ENCODE measurements around the gene BRAP. TPM values are rescaled to one million over a fixed set of nuclear protein-coding genes. Genes with fewer than 3 reads are reported as not detected.

The BRAP gene
- total and polyA plus RNA-seq, 10 of the 15 experiments (the other 5 are each of a cell fraction or from before 2014, with no cell fraction given): 2.3 to 28.2 (median 17.8) TPM

DNA sequence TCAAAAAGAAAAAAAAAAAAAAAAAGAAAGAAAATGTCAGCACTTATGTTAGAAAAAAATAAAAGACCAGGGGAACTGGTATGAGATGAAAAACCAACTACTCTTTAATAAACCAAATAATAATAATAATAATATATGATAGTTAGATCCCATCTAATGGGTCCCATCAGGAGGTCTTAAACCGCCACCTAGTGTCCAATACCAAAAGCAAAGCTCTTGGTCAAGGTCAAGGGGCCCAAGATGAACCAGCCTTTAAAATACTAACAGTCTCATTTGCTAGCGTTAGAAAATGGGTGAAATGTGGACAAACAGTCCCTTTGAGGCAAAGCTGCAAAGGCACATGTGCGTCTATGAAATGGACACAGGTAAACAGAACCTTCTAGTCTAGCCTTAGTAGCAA, 12.3 kb downstream of the BRAP start:
- DNase-seq (ENCODE audit: low read depth, low spot score) (no peak), ATAC-seq (peak; percentile 52; the same call in 1 of the 3 replicates), FAIRE-seq (no peak)
- SMC1A ChIA-PET (ENCODE audit: uncharacterized antibody, unreplicated experiment): interaction anchor here (0.6 to 1.6 kb wide), 4 partner anchors 11 to 249 kb away, joined by 3 to 4 read pairs (median 4); no protein-coding TSS in a partner anchor
- in situ Hi-C loops (cut with MboI): no loop called here
- no peak overlapping the region for H3K4me2 ChIP-seq (ENCODE audit: control insufficient read depth, insufficient read depth)
- POLR2A ChIA-PET: interaction anchor here (0.9 kb wide), 1 partner anchor 13 kb away, joined by 4 read pairs; the partner anchor contains the start of genes ACAD10 and BRAP
- no peak overlapping the region for H3K9ac ChIP-seq (ENCODE audit: control insufficient read depth, insufficient read depth, low read length)
- H3K36me3 ChIP-seq (ENCODE audit: control insufficient read depth in 2 of 2, insufficient read depth in 2 of 2, low read length in 1 of 2): peaks cover 4 to 23% of the 10 kb centered on the region in 2 experiments; a peak in 3 of 4 replicates
- H3K4me1 ChIP-seq (ENCODE audit: control insufficient read depth, insufficient read depth, low read length): no peaks in the 10 kb centered on the region
- H2AFZ ChIP-seq (ENCODE audit: control insufficient read depth, low read depth, low read length): no peak overlapping the region
- H3K27ac ChIP-seq (ENCODE audit: control insufficient read depth, insufficient read depth): no peak overlapping the region
- no peaks in the 10 kb centered on the region for H3K9me3 ChIP-seq (replicated peaks; ENCODE audit: control insufficient read depth, insufficient read depth, low read length)
- H3K27me3 ChIP-seq (replicated peaks in 1 of 2; ENCODE audit: control insufficient read depth in 2 of 2, insufficient read depth in 2 of 2, low read length in 1 of 2): no peaks in the 10 kb centered on the region
- intact Hi-C loops (cut with micrococcal nuclease; ENCODE audit: unreplicated experiment): loop anchor here (10.0 kb wide), 2 partner anchors 129 to 339 kb away; no protein-coding TSS in a partner anchor
- H3K79me2 ChIP-seq (ENCODE audit: control insufficient read depth, insufficient read depth, low read length): no peaks in the 10 kb centered on the region
- RAD21 ChIA-PET (ENCODE audit: unreplicated experiment): interaction anchor here (0.5 to 2.0 kb wide), 6 partner anchors 12 to 277 kb away, joined by 3 to 13 read pairs (median 4); partner anchors contain the start of genes ACAD10 and BRAP
- H3K4me3 ChIP-seq: no peak overlapping the region
- BruUV-seq (replicated peaks): no TSS peak
- 85% methylated on average over 3 of the region's 3 CpGs for WGBS (ENCODE audit: insufficient coverage, insufficient replicate concordance, low lambda C conversion rate, missing lambda C conversion rate)
- no peaks in the 10 kb centered on the region for H4K20me1 ChIP-seq (ENCODE audit: control insufficient read depth, insufficient read depth)
- peak; percentile 67 for TF ChIP-seq RAD21 (IDR thresholded peaks at IDR 0.05; ENCODE audit: insufficient read depth, low read depth, low read length)
- TF ChIP-seq SMC3 (IDR thresholded peaks at IDR 0.05; ENCODE audit: borderline replicate concordance, low read length): peak; percentile 27; the same call in 1 of the 2 replicates
- TF ChIP-seq, protein P1, sequence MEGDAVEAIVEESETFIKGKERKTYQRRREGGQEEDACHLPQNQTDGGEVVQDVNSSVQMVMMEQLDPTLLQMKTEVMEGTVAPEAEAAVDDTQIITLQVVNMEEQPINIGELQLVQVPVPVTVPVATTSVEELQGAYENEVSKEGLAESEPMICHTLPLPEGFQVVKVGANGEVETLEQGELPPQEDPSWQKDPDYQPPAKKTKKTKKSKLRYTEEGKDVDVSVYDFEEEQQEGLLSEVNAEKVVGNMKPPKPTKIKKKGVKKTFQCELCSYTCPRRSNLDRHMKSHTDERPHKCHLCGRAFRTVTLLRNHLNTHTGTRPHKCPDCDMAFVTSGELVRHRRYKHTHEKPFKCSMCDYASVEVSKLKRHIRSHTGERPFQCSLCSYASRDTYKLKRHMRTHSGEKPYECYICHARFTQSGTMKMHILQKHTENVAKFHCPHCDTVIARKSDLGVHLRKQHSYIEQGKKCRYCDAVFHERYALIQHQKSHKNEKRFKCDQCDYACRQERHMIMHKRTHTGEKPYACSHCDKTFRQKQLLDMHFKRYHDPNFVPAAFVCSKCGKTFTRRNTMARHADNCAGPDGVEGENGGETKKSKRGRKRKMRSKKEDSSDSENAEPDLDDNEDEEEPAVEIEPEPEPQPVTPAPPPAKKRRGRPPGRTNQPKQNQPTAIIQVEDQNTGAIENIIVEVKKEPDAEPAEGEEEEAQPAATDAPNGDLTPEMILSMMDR (IDR thresholded peaks at IDR 0.05 in 2 of 3, conservative IDR thresholded peaks at IDR 0.05 in 1 of 3; ENCODE audit: control insufficient read depth in 2 of 3, extremely low read depth in 1 of 3, insufficient read depth in 1 of 3, low read depth in 3 of 3, low read length in 3 of 3): peak; percentile 27 to 51 (median 40); a peak in 4 of 6 replicates
- no peak for TF ChIP-seq CEBPB (IDR thresholded peaks at IDR 0.05; ENCODE audit: borderline replicate concordance in 1 of 2, low read depth in 2 of 2, low read length in 2 of 2)
- no peak for TF ChIP-seq NRF1 (conservative IDR thresholded peaks at IDR 0.05; ENCODE audit: low read depth, low read length)
- CTCF ChIA-PET: interaction anchor here (0.8 to 3.7 kb wide), 11 partner anchors 10 to 342 kb away, joined by 3 to 19 read pairs (median 6); partner anchors contain the start of genes ACAD10 and BRAP

Measured in GM12878 (cell line).